Body of pancreas (tissue), 4 donors: ENCODE measurements around the gene MLN.

ENCODE experiments used
- CTCF ChIP-seq, 7 experiments: fragments of 450-650 bp in 4 of 7; fragments of 200-600 bp in 3 of 7; sonication (generic) in 3 of 7; IDR thresholded peaks; one replicate each; pipeline ENCODE4 v1.5.1; 2016 to 2019; ENCODE audit warnings: antibody characterized with exemption in 7 of 7
- POLR2A ChIP-seq, 3 donors: fragments of 450-650 bp; IDR thresholded peaks; one replicate each; pipeline ENCODE4 v1.6.1; 2016; ENCODE audit warnings: antibody characterized with exemption in 3 of 3, mild to moderate bottlenecking in 2 of 3

GRCh38 chr6:33841070-33841469, 37.3 kb upstream of the MLN start:
- no peak for TF ChIP-seq CTCF (IDR thresholded peaks at IDR 0.05)
- TF ChIP-seq POLR2A (IDR thresholded peaks at IDR 0.05): no peak
